GM13976 (cell line): Measurements from ENCODE around the gene KIFC3.
"Not testable (repeated sequence)": the region's sequence is repeated elsewhere in the genome, so short reads cannot be mapped to it uniquely, and the experiment has no call there.

Experiments used
- DNase-seq: peaks from one replicate; pipeline ENCODE4 v3.0.0; 2012; ENCODE audit warnings: low spot score
- in situ Hi-C: fragments of 300-500 bp; cut with MboI; formaldehyde crosslinking; loops from one replicate; pipeline ENCODE4 v1.12.0; 2022; ENCODE audit warnings: low sequenced_read_pairs, mixed read lengths, inconsistent platforms; ENCODE audit not compliant: unreplicated experiment
- TF ChIP-seq, protein P1 (sequence below): IDR thresholded peaks from 2 replicates; pipeline ENCODE4 v1.5.1; 2012; ENCODE audit warnings: borderline replicate concordance, mild to moderate bottlenecking; ENCODE audit not compliant: insufficient read depth; ENCODE audit errors: extremely low read depth, missing control alignments, control extremely low read depth

The KIFC3 gene

DNA sequence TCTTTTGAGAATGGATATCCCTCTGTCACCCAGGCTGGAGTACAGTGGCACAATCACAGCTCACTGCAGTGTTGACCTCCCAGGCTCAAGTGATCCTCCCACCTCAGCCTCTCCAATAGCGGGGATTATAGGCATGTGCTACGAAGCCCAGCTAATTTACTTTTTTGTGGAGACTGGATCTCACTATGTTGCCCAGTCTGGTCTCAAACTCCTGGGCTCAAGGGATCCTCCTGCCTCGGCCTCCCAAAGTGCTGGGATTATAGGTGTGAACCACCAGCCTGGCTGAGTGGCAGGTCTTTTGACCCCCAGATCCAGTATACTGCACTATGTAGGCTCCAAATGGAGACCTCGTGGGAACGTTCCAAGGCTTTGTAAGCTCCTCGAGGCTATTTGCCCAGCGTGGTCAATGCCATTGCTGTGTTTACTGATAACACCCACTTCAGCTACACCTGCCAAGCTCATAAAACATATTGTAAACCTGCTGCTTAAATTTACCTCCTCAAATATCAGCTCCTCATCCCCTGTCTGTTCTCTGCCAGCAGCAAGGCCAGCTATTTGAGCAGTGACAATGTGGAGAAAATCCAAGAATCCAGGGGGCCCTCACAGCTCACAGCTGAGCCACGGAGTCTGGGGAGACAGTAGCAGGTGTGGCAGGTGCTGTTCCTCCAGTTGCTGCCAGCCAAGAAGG lies 16.2 kb upstream of the KIFC3 start:
- TF ChIP-seq, protein P1, sequence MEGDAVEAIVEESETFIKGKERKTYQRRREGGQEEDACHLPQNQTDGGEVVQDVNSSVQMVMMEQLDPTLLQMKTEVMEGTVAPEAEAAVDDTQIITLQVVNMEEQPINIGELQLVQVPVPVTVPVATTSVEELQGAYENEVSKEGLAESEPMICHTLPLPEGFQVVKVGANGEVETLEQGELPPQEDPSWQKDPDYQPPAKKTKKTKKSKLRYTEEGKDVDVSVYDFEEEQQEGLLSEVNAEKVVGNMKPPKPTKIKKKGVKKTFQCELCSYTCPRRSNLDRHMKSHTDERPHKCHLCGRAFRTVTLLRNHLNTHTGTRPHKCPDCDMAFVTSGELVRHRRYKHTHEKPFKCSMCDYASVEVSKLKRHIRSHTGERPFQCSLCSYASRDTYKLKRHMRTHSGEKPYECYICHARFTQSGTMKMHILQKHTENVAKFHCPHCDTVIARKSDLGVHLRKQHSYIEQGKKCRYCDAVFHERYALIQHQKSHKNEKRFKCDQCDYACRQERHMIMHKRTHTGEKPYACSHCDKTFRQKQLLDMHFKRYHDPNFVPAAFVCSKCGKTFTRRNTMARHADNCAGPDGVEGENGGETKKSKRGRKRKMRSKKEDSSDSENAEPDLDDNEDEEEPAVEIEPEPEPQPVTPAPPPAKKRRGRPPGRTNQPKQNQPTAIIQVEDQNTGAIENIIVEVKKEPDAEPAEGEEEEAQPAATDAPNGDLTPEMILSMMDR = no peak
- DNase-seq = no peak
- in situ Hi-C loops = no loop called here

DNA sequence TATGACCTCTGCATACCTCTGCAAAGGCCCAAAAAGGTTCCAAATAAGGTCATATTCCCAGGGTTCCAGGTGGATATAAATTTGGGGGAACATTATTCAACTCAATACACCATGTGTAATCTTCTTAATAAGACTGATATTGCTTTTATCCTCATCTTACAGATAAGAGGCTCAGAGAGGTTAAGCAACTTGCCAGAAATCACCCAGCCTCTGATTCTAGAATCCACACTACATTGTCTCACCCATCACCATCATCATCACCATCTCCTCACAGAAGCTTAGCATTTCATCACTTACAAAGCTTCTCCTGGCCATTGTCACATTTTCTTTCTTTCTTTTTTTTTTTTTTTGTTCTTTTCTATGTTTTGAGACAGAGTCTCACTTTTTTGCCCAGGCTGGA lies 15.4 kb upstream of the KIFC3 start:
- in situ Hi-C loops = no loop called here
- TF ChIP-seq, protein P1 = no peak
- no peak for DNase-seq

DNA sequence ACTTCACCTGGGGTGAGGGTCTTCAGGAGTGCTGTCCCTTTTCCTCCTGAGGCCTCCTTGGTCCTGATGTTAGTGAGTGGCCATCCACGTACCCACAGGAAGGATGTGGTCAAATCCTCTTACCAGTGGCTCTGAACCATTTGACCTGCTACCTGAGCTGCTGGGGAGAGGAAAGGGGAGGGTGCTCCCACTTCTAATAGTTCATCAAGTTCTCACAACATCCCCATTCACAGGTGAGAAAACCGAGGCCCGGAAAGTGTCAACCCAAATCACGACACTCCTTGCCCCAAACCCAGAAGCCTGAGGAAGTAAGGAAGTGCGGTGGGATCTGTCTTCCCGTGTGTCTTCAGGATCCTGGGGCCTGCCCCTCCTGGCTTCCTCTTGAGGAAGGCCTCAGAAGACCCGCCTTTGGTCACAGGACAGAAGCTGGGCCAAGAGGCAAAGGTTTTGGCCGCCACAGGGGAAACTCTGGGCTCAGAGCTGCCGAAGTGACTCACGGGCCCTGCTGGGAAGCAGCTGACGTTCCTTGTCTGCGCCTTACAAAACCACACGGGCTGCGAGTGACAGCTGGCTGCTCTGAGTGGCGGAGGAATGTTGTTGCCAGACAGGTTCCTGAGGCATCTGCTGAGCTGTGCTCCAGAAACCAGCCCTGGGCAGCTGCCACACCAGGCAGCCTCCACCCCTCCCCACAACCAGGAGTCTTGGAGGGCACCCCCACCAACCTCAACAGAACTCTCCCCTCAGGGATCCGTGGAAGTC lies 13.9 kb upstream of the KIFC3 start:
- TF ChIP-seq, protein P1 = no peak
- DNase-seq = peak; percentile 69

DNA sequence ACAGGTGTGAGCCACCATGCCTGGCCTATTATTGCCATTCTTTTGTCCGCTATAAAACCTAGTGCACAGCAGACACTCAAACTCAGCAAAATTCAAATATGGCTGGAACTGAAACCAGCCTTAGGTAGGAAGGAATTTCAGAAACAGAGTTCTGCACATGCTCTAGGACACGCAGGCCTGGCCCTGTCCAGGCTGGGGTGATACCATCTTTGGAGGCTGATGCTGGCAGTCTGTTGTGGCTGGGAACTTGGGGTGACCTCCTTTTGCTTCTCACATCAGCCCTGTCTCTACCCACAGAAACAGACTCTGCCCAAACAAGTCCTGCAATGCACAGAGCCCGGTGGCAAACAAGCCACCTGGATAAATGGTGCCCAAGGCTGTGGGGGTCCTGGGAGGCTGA lies 12.6 kb upstream of the KIFC3 start:
- DNase-seq = no peak
- in situ Hi-C loops = no loop called here
- TF ChIP-seq, protein P1 = no peak

More for the DNA sequence above, 13.9 kb upstream of the KIFC3 start:
- in situ Hi-C loops = no loop called here

DNA sequence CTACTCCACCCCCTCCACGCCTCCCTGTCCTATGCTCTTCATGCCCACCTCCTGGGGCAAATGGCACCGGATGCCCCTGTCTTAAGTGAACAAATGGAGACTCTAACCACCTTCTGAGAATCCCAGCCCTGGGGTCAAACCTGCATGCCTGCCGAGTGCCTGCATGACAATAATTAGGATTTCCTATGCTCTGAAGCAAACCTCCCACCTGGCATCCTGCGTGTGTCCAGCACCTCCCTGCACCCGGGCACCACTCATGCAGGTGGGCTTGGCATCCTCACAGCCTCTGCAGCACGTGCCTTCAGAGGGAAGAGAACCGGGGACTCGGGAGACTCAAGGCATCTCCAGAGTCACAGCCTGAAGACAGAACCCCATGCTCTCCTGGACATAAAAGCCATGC lies 11.2 kb upstream of the KIFC3 start:
- TF ChIP-seq, protein P1 = no peak
- in situ Hi-C loops = no loop called here
- DNase-seq = no peak

DNA sequence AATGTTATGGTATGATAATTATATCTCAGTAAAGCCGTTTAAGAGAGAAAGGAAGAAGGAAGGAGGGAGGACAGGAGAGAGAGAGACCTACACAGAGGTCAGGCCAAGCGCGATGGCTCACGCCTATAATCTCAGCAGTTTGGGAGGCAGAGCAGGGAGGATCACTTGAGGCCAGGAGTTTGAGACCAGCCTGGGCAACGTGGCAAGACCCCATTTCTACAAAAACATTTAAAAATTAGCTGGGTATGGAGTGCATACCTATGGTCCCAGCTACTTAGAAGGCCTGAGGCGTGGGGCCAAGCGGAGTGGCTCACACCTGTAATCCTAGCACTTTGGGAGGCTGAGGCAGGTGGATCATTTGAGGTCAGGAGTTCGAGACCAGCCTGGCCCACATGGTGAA lies 9.0 kb upstream of the KIFC3 start:
- in situ Hi-C loops, DNase-seq: not testable (repeated sequence)
